Brain microvascular endothelial cell (primary cell): ENCODE data around the gene GHRH.

ENCODE experiments used
- DNase-seq: peaks from one replicate; pipeline ENCODE4 v3.0.0-alpha.2; 2020
- H3K27ac ChIP-seq: fragments of 250-450 bp; sonication (Bioruptor Pico); 2 replicates; pipeline ENCODE4 v1.5.1; 2020; ENCODE audit warnings: mild to moderate bottlenecking, moderate library complexity
- H3K27me3 ChIP-seq: fragments of 250-450 bp; sonication (Bioruptor Pico); replicated peaks from 2 replicates; pipeline ENCODE4 v1.5.1; 2020; ENCODE audit warnings: mild to moderate bottlenecking
- H3K36me3 ChIP-seq: fragments of 250-450 bp; sonication (Bioruptor Pico); replicated peaks from 2 replicates; pipeline ENCODE4 v1.5.1; 2020; ENCODE audit warnings: mild to moderate bottlenecking
- H3K4me3 ChIP-seq: 2 replicates; pipeline ENCODE4 v1.5.1; 2011; ENCODE audit warnings: low read depth, mild to moderate bottlenecking, control low read depth, low read length, moderate library complexity
- CTCF ChIP-seq: IDR thresholded peaks from 2 replicates; pipeline ENCODE4 v1.5.1; 2011; ENCODE audit warnings: low read depth, mild to moderate bottlenecking, moderate library complexity, low read length, control low read depth, inconsistent platforms; ENCODE audit errors: missing control alignments
- in situ Hi-C: cut with HindIII; loops from 2 replicates; pipeline ENCODE4 v1.10.0; 2017; ENCODE audit warnings: low sequenced_read_pairs, low pct_ligation_motif_present

Gene GHRH

GRCh38 chr20:37235065-37235464 is 26.5 kb downstream of the GHRH start:
- no peak overlapping the region for H3K27ac ChIP-seq
- DNase-seq: no peak
- peaks cover 80% of the 10 kb centered on the region for H3K36me3 ChIP-seq
- no peak overlapping the region for H3K4me3 ChIP-seq
- no peaks in the 10 kb centered on the region for H3K27me3 ChIP-seq
- no peak for TF ChIP-seq CTCF
- in situ Hi-C loops: no loop called here

- Histone ChIP-seq H3K27ac (no peak overlapping the region), H3K4me3 (no peak overlapping the region), H3K27me3 (no peaks in the 10 kb centered on the region), H3K36me3 (peaks cover 87% of the 10 kb centered on the region)
- DNase-seq: no peak
- in situ Hi-C loops: no loop called here
- no peak for TF ChIP-seq CTCF
Observed at GRCh38 chr20:37234254-37234581, 27.4 kb downstream of the GHRH start.

- in situ Hi-C loops: no loop called here
- H3K36me3 ChIP-seq: peaks cover 83% of the 10 kb centered on the region
- no peak for DNase-seq
- no peaks in the 10 kb centered on the region for H3K27me3 ChIP-seq
- no peak for TF ChIP-seq CTCF
- no peak overlapping the region for H3K27ac ChIP-seq
- no peak overlapping the region for H3K4me3 ChIP-seq
Observed at GRCh38 chr20:37233548-37234253, 27.9 kb downstream of the GHRH start.

GRCh38 chr20:37231947-37232630 is 29.5 kb downstream of the GHRH start:
- H3K36me3 ChIP-seq: peaks cover 83% of the 10 kb centered on the region

GRCh38 chr20:37230200-37230599 is 31.4 kb downstream of the GHRH start:
- no peak overlapping the region for H3K27ac ChIP-seq
- DNase-seq: no peak
- TF ChIP-seq CTCF: no peak
- no peaks in the 10 kb centered on the region for H3K27me3 ChIP-seq
- peaks cover 84% of the 10 kb centered on the region for H3K36me3 ChIP-seq
- in situ Hi-C loops: no loop called here
- no peak overlapping the region for H3K4me3 ChIP-seq

More at GRCh38 chr20:37231947-37232630, 29.5 kb downstream of the GHRH start:
- no peak overlapping the region for H3K27ac ChIP-seq
- DNase-seq: no peak
- no peaks in the 10 kb centered on the region for H3K27me3 ChIP-seq
- in situ Hi-C loops: no loop called here
- no peak overlapping the region for H3K4me3 ChIP-seq
- no peak for TF ChIP-seq CTCF

- Histone ChIP-seq H3K36me3 (peaks cover 84% of the 10 kb centered on the region), H3K27me3 (no peaks in the 10 kb centered on the region), H3K4me3 (no peak overlapping the region), H3K27ac (no peak overlapping the region)
- DNase-seq: no peak
- in situ Hi-C loops: no loop called here
- TF ChIP-seq CTCF: no peak
Observed at GRCh38 chr20:37229357-37229756, 32.3 kb downstream of the GHRH start.
